Spleen (tissue), 13 donors: ENCODE data around the gene MBD3L4. TPM values are rescaled to one million over a fixed set of nuclear protein-coding genes. Genes with fewer than 3 reads are reported as not detected.
"Not testable (repeated sequence)": the region's sequence is repeated elsewhere in the genome, so short reads cannot be mapped to it uniquely, and the experiment has no call there.

ENCODE experiments used
- DNase-seq: peaks from one replicate; pipeline ENCODE4 v3.0.0-alpha.2; 2020
- H3K27ac ChIP-seq, 8 donors: fragments of 200-600 bp; sonication (generic) in 7 of 8; 1 replicate in 4 of 8; 2 replicates in 4 of 8; pipeline versions ENCODE4 v1.5.0 to v1.8.0; 2016 to 2021; ENCODE audit warnings: inconsistent platforms in 4 of 8, mild to moderate bottlenecking in 4 of 8, moderate library complexity in 1 of 8
- H3K27me3 ChIP-seq, 7 donors: fragments of 200-600 bp; sonication (generic) in 6 of 7; replicated peaks in 1 of 7; 1 replicate in 4 of 7; 2 replicates in 3 of 7; pipeline versions ENCODE4 v1.5.0 to v1.8.0; 2016 to 2021; ENCODE audit warnings: inconsistent platforms in 3 of 7, mild to moderate bottlenecking in 1 of 7
- H3K36me3 ChIP-seq, 6 donors: fragments of 200-600 bp; sonication (generic) in 5 of 6; 1 replicate in 4 of 6; 2 replicates in 2 of 6; pipeline versions ENCODE4 v1.5.0 to v1.8.0; 2016 to 2021; ENCODE audit warnings: inconsistent platforms in 2 of 6
- H3K4me1 ChIP-seq, 6 donors: fragments of 200-600 bp; sonication (generic) in 5 of 6; 1 replicate in 3 of 6; 2 replicates in 3 of 6; pipeline versions ENCODE4 v1.5.0 to v1.8.0; 2016 to 2021; ENCODE audit warnings: inconsistent platforms in 3 of 6
- H3K4me3 ChIP-seq, 8 donors: fragments of 200-600 bp; sonication (generic) in 7 of 8; 1 replicate in 4 of 8; 2 replicates in 4 of 8; pipeline versions ENCODE4 v1.5.0 to v1.8.0; 2016 to 2021; ENCODE audit warnings: inconsistent platforms in 4 of 8, mild to moderate bottlenecking in 4 of 8, moderate library complexity in 2 of 8
- H3K9me3 ChIP-seq, 8 donors: fragments of 200-600 bp; sonication (generic) in 7 of 8; 1 replicate in 4 of 8; 2 replicates in 4 of 8; pipeline versions ENCODE4 v1.5.0 to v1.8.0; 2016 to 2021; ENCODE audit warnings: inconsistent platforms in 4 of 8
- POLR2A ChIP-seq, 3 donors: fragments of 450-650 bp; IDR thresholded peaks; one replicate each; pipeline ENCODE4 v1.5.1; 2017; ENCODE audit warnings: antibody characterized with exemption in 3 of 3, mild to moderate bottlenecking in 1 of 3
- POLR2AphosphoS5 ChIP-seq, 3 donors: sonication (generic); formaldehyde crosslinking; IDR thresholded peaks; one replicate each; pipeline ENCODE4 v1.5.1; 2017; ENCODE audit warnings: antibody characterized with exemption in 3 of 3
- whole genome bisulfite sequencing, 5 donors: extraction: QIAGEN DNeasy Blood & Tissue Kit in 3 of 5; methylation state at CpG; one replicate each; pipeline versions ENCODE4 v1.1.5 to v1.1.7; 2013 to 2018; 5-methylcytosine and 5-hydroxymethylcytosine counted together
- intact Hi-C: fragments of 100-400 bp; cut with DNase I; formaldehyde crosslinking; loops from one replicate; pipeline ENCODE4 v1.15.0; 2023; ENCODE audit warnings: low total_unique reads
- long read RNA-seq, 2 donors: transcript quantifications; one replicate each; lab custom pipeline, GENCODE V29; 2026
- polyA plus RNA-seq, 3 donors: library from polyadenylated mRNA; stranded (reverse); fragments of 200-250 nt; gene quantifications; one replicate each; pipeline ENCODE4 v1.2.1, GENCODE V29; 2013
- total RNA-seq, 7 donors: library from RNA; depleted of rRNA in 3 of 7; stranded (reverse); fragments of >200 nt in 3 of 7; fragmentation: NEBNext Ultra II Directional in 4 of 7; extraction: Animal tissue kit (Norgen Biotek cat#: 25700) in 4 of 7; gene quantifications; one replicate each; pipeline versions ENCODE4 v1.1.0 to v1.2.1, GENCODE V29; 2016 to 2021
- TF ChIP-seq, protein P1 (sequence below), 11 experiments: fragments of 200-600 bp in 7 of 11; fragments of 450-650 bp in 4 of 11; sonication (generic) in 4 of 11; IDR thresholded peaks in 8 of 11; conservative IDR thresholded peaks in 3 of 11; 1 replicate in 7 of 11; 2 replicates in 4 of 11; pipeline versions ENCODE4 v1.4.0 to v1.8.0; 2016 to 2021; ENCODE audit warnings: antibody characterized with exemption in 11 of 11, inconsistent platforms in 4 of 11, mild to moderate bottlenecking in 1 of 11
- donor health status: healthy with polysubstance abuse.
- donor health status: DM: no; HTN: no; CAD: no; lungs with moderate emphysema.
- donor health status: DM: no; HTN: no; CAD: no.
- donor health status: Bipolar disorder and iron deficiency.
- donor health status: healthy.
- donor health status: DM: no; HTN: no; CAD: no.
- donor health status: DM: yes; HTN: yes; CAD: no.

The MBD3L4 gene
- total RNA-seq (not detected), polyA plus RNA-seq (not detected)
- long read RNA-seq, donor 1: 0 reads
- long read RNA-seq, donor 2: 0 reads

DNA sequence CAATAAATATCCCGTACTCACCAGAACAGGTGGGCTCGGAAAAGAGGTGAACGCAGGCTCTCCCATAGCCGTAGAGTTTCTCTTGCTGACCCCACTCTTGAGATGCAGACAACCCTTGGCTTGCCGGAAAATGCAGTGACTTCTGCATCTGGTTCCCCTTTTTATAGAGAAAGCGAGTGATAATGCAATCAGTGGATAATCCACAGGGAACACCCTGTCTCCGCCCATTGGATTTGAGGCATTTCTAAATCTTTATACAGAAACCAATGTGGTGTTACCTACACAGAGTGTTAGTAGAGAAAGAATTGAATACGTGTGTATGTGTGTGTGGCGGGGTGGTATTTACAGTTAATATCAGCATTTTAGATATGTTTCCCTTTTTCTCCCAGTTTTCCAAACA lies at the start of gene MBD3L4:
MBD3L4 (minus strand) TSS at position 101 of the 400 bp plus-strand sequence; CDS start at position 66, 35 bp downstream.
- H3K9me3 ChIP-seq, DNase-seq, intact Hi-C loops, H3K4me1 ChIP-seq, H3K36me3 ChIP-seq, H3K4me3 ChIP-seq, H3K27ac ChIP-seq, H3K27me3 ChIP-seq: not testable (repeated sequence)
- WGBS, 5 donors: 55% methylated on average over 2 of the region's 9 CpGs; no CpG with 5 or more reads in 4 of the 5 donors

DNA sequence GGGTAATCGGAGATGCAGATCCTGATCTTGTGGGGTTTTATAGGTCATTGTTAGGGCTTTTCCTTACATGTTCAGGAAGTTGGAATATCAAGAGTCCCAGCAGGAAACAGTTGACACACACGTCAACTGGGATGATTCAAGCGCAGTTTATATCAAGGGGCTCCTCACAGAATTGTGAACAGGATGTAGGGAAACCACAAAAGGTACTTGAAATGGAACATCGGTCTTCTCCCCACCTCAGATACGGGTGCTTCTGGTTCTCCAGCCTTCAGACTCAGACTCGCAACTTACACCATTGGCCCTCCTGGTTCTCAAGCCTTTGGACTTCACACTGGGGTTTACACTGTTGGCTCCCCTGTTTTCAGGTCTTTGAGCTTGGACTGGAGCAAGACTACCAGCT lies 49.0 kb upstream of the MBD3L4 start:
- H3K4me3 ChIP-seq: no peak overlapping the region
- H3K9me3 ChIP-seq: peaks cover 32 to 100% (median 100%) of the 10 kb centered on the region in 8 donors
- no peak for DNase-seq
- H3K27me3 ChIP-seq: no peaks in the 10 kb centered on the region
- TF ChIP-seq POLR2AphosphoS5 (IDR thresholded peaks at IDR 0.05) (no peak), POLR2A (IDR thresholded peaks at IDR 0.05) (no peak)
- TF ChIP-seq, protein P1, sequence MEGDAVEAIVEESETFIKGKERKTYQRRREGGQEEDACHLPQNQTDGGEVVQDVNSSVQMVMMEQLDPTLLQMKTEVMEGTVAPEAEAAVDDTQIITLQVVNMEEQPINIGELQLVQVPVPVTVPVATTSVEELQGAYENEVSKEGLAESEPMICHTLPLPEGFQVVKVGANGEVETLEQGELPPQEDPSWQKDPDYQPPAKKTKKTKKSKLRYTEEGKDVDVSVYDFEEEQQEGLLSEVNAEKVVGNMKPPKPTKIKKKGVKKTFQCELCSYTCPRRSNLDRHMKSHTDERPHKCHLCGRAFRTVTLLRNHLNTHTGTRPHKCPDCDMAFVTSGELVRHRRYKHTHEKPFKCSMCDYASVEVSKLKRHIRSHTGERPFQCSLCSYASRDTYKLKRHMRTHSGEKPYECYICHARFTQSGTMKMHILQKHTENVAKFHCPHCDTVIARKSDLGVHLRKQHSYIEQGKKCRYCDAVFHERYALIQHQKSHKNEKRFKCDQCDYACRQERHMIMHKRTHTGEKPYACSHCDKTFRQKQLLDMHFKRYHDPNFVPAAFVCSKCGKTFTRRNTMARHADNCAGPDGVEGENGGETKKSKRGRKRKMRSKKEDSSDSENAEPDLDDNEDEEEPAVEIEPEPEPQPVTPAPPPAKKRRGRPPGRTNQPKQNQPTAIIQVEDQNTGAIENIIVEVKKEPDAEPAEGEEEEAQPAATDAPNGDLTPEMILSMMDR (IDR thresholded peaks at IDR 0.05 in 8 of 11, conservative IDR thresholded peaks at IDR 0.05 in 3 of 11): no peak
- no peak overlapping the region for H3K27ac ChIP-seq
- 69 to 86% (median 79%) methylated on average over 6 of the region's 6 CpGs for WGBS, 5 donors
- H3K4me1 ChIP-seq: no peaks in the 10 kb centered on the region
- intact Hi-C loops: no loop called here
- H3K36me3 ChIP-seq: peaks cover 7 to 57% (median 14%) of the 10 kb centered on the region in 6 donors

DNA sequence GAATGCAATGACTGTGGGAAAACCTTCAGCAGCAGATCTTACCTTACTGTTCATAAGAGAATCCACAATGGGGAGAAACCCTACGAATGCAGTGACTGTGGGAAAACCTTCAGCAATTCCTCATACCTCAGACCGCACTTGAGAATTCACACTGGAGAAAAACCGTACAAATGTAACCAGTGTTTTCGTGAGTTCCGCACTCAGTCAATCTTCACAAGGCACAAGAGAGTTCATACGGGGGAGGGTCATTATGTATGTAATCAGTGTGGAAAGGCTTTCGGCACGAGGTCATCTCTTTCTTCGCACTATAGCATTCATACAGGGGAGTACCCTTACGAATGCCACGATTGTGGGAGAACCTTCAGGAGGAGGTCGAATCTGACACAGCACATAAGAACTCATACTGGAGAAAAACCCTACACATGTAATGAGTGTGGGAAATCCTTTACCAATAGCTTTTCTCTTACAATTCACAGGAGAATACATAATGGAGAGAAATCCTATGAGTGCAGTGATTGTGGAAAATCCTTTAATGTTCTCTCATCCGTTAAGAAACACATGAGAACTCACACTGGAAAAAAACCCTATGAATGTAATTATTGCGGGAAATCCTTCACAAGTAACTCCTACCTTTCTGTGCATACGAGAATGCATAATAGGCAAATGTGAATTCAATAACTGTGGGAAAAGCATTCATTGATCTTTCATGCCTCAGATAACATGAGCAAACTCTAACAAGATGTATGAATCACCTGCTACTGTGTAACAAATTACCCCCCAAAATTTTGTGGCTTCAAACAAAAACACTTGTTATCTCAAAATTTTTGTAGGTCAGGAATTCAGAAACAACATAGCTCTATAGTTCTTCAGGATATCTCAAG lies 43.3 kb upstream of the MBD3L4 start:
- intact Hi-C loops: no loop called here
- H3K4me1 ChIP-seq: no peaks in the 10 kb centered on the region
- TF ChIP-seq POLR2AphosphoS5 (IDR thresholded peaks at IDR 0.05): peak in 1 of 3 donors; percentile 33
- TF ChIP-seq POLR2A (IDR thresholded peaks at IDR 0.05): no peak
- H3K27me3 ChIP-seq: no peaks in the 10 kb centered on the region
- H3K4me3 ChIP-seq: peak overlapping the region in 1 of 8 donors; percentile 34
- DNase-seq: no peak
- H3K9me3 ChIP-seq: peaks cover 57 to 100% (median 100%) of the 10 kb centered on the region in 8 donors
- no peak overlapping the region for H3K27ac ChIP-seq
- 97 to 99% (median 98%) methylated on average over 15 of the region's 15 CpGs for WGBS, 5 donors
- H3K36me3 ChIP-seq: peaks cover 54 to 85% (median 70%) of the 10 kb centered on the region in 6 donors

DNA sequence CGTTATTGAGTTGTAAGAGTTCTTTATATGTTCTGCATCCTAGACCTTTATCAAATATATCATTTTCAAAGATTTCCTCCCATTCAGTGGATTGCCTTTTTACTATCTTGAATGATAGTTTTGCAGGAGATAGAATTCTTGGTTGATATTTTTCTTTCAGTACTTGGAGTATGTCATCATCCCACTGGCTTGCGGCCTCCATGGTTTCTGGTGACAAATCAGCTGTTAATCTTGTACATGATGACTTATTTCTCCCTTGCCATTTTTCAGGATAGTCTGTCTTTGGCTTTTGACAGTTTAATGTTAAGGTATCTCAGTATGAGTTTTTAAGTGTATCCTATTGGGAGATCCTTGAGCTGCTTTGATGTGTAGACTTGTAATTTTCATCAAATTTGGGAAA lies 38.0 kb upstream of the MBD3L4 start:
- 93 to 100% (median 97%) methylated on average over 2 of the region's 2 CpGs for WGBS, 5 donors
- peaks cover 63 to 100% (median 99%) of the 10 kb centered on the region in 6 donors for H3K36me3 ChIP-seq

More for the DNA sequence above, 38.0 kb upstream of the MBD3L4 start:
- no peak for DNase-seq
- no peak overlapping the region for H3K27ac ChIP-seq
- no peak for TF ChIP-seq POLR2AphosphoS5 (IDR thresholded peaks at IDR 0.05)
- TF ChIP-seq, protein P1 (IDR thresholded peaks at IDR 0.05 in 8 of 11, conservative IDR thresholded peaks at IDR 0.05 in 3 of 11): no peak
- no peak for TF ChIP-seq POLR2A (IDR thresholded peaks at IDR 0.05)
- no peaks in the 10 kb centered on the region for H3K4me1 ChIP-seq
- H3K27me3 ChIP-seq: no peaks in the 10 kb centered on the region
- intact Hi-C loops: no loop called here
- H3K9me3 ChIP-seq: peaks cover 26 to 83% (median 82%) of the 10 kb centered on the region in 8 donors
- no peak overlapping the region for H3K4me3 ChIP-seq
